GM18858 (cell line): ENCODE measurements around the gene CYGB.

Experiments
- ATAC-seq: cut with Tn5 transposase; IDR thresholded peaks from one replicate; pipeline ENCODE4 v1.9.1; 2021; ENCODE audit not compliant: unreplicated experiment

The CYGB gene

DNA sequence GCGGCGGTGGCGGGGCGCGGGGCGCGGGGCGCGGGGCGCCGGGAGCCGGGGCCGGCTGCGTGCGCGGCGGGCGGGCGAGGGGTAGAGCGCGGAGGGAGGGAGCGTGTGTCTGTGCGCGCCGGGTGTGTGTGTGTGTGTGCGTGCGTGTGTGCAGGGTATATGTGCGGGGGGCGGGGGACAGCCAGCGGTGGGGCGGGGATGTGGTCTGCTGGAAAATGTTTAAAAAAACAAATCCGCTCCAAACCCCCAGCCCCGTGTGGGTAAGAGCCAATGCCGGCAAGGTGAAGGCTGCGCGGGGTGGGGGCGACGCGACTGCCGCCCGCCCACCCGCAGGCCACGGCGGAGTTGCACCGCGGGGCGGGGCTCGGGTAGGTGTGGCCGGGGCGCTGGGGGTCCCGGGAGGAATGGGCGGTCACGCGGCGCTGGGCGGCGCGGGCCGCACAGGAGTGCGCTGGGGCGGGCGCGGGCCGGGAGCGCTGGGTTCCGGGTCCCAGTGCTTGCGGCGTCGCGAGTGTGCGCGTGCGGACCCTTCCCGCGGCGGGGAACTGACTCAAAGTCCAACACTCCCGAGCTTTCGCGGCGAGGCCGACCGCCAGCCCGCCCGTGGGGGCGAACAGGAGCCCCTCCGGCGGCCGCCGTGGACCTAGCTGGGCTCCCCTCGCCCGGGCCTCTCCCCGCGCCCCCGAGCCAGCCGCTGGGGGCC, at the start of gene CYGB:
Gene CYGB, minus strand, starts transcription at position 132 of the 703 bp plus-strand sequence. CDS start 167 bp downstream, outside the sequence.
- no peak for ATAC-seq

GRCh38 chr17:76586741-76587487, 49.4 kb upstream of the CYGB start:
- no peak for ATAC-seq

DNA sequence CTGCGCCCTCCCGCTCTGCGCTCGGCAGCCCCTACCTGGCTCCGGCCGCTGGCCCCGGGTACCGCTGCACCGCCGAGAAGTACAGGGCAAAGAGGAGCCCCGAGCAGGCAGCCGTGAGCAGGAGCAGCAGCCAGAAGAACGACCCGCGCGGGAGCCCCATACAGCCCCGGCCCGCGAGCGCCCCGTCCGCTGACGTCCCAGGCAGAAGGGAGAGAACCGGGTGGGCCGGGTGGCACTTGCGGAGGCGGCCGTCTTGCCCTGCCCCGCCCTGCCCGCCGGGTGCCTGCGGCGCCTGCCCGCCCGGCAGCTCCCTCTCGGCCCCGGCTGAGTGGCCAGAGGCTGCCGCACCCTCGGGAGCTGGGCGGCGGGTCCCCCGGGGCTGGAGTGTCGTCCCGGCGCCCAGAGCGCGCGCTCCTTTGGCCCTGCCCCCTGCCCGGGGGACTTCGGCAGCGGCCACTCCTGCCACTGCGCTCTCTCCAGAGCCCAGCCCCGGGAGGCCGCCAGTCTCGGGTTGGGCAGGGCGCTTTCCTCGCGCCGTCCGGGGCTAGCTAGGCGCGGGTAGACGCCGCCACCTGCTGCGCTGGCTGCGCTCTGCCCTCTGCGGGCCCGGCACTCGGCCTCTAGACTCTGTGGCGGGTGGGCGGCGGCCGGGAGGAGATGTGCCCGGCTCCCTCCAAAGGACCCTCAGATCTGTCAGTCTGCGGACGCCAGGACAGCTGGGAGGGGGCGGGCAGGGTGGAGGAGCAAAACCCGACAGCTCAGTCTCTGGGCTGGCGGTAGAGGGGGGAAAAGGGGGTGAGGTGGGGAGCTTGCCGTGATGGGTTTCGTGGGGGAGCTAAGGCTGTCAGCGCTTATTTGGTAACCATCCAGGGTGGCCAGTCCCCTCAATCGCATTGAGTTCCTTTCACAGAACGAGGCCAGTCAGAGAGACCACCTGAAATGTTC, 48.4 kb upstream of the CYGB start, which contains the start of gene ST6GALNAC2:
Gene ST6GALNAC2, minus strand, starts transcription at position 212 of the 945 bp plus-strand sequence. Its CDS starts 52 bp downstream, at position 160.
- no peak for ATAC-seq

DNA sequence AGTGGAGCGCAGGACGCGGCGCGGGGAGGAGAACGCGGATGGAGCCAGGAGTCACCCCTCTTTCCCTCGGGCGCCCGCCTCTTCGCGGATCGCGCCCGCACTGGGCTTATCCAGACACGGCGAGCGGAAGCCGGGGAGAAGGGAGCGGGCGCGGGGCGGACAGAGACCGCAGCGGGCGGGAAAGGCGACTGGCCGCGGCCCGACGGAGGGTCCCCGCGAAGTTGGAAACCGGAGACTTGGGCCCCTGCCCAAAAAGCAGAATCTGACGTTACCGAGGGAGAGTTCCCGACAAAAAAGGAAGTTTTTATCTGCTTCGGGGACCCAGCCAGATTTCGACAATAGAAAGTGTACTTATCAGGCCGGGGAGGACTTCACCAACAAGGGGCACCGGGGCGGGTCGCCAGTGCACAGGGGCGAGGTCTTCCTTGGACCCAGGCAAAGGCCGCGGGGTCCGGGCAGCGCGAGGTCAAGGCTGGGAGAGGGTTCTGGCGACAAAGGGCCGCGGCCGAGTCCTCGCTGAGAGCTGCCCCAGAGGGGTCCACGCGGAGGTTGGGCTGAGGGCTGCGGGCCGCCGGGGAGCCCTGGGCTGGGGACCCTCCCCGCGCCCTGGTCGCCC, 47.6 kb upstream of the CYGB start:
- no peak for ATAC-seq

DNA sequence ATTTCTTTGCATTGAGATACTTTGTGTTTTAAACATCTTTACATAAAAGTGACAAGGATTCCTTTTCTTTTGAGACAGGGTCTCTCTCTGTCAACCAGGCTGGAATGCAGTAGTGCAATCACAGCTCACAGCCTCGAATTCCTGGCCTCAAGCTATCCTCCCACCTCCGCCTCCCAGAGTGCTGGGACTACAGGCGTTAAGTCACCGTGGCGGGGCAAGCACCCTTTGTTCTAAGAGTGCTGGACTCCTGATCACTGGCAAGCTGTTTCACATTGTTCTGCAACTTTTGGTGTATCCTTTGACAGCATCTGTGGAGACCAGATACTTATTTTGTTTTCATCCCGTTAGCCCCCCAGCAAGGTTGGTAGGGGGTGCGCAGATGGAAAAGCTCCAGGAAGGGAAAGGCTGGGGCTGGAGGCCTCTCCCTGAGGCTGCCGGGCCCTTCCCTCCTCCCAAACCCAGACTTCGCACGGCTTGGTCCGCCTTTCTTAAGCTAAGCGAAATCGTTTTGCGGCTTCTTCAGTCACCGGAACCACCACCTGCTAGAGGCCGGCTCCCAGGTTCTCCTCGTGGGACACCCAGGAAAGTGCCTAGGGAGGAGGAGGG, 47.0 kb upstream of the CYGB start:
- ATAC-seq: no peak

DNA sequence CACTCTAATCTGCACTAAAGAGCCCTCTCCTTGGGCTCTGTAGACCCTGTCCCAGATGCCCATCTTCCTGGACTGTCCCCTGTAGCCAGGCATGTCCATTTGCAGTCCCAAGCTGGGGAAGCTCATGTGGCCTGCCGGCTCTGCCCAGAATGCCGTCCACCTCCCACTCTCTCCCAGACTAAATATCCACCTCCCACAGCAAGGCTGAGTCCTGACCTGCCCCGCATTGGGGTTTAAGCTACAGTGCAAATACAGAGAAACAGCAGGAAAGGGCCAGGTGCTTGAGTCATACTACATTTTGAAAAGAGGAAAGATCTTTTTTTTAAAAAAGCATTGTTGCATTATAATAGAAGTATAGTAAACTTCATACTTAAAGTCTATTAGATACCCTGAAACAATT, 45.2 kb upstream of the CYGB start:
- no peak for ATAC-seq

GRCh38 chr17:76581515-76581914, 44.0 kb upstream of the CYGB start:
- no peak for ATAC-seq

DNA sequence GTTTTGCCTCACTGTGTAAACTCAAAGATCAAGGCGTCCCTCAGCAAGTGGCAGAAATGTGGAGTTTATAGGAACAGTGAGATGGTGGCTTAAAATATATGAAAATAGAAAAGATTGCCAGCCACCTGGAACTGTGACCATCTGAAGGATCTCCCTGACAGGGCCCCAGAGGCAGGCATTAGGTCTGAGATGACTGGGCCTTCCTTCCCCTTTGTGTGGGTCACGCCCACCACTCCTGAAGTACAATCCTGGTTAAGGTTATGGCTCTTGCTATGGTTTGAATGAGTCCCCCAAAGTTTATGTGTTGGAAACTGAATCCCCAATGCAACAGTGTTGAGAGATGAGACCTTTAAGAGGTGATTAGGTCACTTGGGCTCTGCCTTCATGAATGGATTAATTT, 41.8 kb upstream of the CYGB start:
- no peak for ATAC-seq

GRCh38 chr17:76578376-76578775, 40.9 kb upstream of the CYGB start:
- ATAC-seq: no peak

DNA sequence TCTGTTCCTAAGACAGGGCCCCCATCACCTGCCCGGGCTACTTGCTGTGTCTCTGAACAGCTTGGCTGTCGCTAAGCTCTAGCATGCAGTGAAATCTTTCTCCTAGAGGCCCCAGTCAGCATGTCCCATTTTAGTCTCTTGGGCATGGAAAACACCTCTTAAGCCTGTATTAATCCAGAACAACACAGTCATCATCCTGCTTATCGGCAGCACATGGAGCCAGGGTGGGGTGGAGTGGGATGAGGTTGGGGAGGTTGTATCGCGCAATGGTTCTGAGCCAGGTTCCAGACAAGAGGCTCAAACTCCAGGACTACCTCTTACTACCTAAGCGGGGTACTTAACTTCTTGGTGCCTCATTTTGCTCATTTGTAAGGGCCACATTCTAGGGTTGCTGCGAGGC, 40.4 kb upstream of the CYGB start:
- ATAC-seq: no peak

GRCh38 chr17:76576189-76576588, 38.7 kb upstream of the CYGB start:
- ATAC-seq: no peak

- ATAC-seq: no peak
Observed at GRCh38 chr17:76575570-76575969, 38.1 kb upstream of the CYGB start.

DNA sequence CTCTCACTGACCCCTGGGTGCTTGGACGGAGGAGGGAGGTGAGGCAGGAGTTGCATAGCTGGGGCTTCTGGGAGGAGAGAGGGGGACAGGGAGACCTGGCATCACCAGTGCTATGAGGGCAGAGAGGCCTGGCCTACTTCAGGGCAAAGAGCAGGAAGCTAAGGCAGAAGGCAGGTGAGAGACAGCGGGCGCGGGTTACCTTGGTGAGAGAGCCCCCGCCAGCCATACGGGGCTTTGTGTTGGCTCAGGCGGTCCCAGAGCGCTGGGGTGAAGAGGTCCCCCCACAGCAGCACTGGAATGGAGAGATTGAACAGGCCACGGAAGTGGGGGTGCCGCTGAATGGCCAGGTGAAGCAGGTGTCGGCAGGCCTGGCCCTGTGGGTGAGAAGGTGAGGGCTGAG, 36.7 kb upstream of the CYGB start:
- no peak for ATAC-seq

DNA sequence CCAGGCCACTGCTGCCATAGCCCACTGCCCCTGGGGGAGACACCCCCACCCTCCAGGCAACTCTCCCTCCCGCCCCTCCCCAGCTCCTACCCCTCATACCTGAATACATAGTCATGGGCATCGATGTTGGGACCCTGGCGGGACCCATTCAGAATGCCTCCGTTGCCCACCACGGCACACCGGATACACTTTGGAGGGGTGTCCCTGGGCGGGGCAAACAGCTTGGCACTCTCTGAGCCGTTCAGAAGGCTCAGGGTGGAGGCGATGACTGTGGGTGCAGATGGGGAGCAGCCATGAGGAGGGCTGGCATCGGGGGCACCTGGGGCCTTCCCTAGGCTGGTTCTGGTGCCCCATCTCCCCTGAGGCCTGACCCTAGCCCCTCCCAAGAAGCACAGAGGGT, 35.6 kb upstream of the CYGB start:
- ATAC-seq: no peak

DNA sequence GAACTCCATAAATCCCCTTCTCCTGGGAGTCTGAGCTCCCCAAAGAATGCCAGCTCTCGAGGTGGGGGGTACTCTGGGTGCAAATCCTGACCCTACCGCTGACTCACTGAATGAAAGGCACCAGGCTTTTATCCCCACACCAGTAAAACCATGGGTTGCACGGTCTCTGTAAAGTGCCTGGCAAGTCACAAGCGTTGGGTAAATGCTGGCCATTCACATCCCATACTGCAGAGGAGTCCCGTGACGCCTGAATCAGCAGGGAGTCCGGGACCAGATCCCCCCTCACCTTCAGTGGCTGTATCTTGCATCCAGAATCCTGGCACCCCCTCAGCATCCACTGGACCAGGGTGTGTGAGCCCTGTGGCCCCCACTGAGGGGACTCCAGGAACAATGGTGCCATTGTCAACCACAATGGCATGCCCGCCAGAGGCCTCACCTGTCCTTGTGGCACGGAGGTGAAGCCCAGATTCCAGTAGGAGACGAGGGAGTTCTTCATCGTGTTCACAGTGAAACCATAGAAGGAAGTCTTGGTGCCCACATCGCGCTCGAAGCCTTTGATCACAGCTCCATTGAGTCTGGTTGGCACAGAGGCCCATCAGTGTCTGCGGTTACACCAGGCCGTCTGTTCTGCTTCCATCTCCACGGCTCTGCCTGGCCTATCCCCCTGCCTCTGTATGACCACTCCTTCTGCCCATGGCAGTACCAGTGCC, 34.8 kb upstream of the CYGB start:
- no peak for ATAC-seq

GRCh38 chr17:76570877-76571471, 33.5 kb upstream of the CYGB start:
- ATAC-seq: no peak

DNA sequence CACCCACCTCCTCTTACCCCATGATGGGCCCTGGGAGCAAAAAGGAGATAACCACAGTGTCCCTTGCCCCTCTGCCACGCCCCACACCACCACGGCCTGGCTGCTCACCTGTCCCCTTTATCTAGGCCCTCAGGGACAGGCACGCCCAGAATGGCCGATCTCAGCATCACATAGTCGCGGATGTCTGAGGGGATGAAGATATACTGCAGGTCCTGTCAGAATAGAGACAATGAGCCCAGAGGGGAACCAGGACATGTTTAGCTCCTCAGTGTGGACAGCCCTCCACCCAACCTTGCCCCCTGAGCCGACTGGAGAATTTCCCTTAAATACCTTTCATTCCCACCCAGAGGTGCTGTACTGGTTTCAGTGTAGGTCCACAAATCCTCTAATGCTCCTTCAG, 32.9 kb upstream of the CYGB start:
- no peak for ATAC-seq

DNA sequence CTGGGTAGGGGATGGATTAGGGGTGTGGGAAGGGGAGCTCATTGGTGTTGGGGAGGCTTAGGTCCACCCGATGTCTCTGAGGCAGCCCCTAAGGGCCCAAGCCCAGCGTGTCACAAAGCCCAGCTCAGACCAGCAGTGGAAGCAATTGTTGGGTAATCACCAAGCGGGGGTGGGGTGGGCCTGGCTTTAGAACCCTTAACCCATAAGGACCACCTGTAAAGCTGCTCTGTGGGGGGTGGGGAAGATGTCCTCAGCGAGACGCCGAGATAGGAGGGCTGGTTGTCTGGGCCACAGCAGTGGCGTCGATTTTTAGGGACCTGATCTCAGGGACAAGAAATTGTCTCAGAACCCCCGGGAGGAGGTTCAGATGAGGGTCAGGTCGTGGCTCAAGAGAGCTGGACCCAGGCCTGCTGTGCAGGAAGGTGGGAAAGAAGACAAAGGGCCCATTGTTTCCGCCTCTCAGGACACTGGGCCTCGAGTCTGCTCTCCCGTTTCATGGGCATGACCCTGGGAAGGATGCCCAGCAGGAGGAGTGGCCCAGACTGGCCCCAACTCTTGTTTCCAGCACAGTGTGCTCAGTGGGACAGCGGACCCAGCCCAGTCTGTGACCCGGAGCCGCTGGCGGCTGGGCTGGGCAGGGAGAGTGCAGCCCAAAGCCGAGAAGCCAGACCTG, 32.2 kb upstream of the CYGB start:
- no peak for ATAC-seq

DNA sequence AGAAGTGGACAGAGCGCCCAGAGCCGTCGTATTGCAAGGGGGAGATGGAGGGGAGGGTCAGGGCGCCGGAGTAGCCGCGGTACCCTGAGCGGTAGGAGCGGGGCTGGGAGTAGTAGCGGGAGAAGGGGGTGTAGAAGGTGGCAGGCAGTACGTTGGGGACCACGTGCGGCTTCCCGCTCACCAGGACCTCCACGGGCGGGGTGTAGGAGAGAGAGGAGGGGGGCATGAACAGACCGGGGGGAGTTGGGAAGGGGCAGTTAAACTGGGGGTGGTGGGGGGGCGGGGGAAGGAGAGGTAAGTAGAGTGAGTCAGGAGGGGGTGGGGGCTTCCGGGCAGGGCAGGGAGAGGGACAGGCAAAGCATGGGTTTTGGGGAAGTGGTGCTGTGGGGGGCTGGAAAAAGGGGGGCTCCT, 31.3 kb upstream of the CYGB start:
- no peak for ATAC-seq
